GM12872 (cell line): Measurements from ENCODE around the gene TEAD4.

Experiments
- TF ChIP-seq, protein P1 (sequence below): IDR thresholded peaks from 3 replicates; pipeline ENCODE4 v1.5.1; 2011; ENCODE audit warnings: low read depth, mild to moderate bottlenecking, low read length, moderate library complexity; ENCODE audit not compliant: insufficient read depth

The TEAD4 gene

DNA sequence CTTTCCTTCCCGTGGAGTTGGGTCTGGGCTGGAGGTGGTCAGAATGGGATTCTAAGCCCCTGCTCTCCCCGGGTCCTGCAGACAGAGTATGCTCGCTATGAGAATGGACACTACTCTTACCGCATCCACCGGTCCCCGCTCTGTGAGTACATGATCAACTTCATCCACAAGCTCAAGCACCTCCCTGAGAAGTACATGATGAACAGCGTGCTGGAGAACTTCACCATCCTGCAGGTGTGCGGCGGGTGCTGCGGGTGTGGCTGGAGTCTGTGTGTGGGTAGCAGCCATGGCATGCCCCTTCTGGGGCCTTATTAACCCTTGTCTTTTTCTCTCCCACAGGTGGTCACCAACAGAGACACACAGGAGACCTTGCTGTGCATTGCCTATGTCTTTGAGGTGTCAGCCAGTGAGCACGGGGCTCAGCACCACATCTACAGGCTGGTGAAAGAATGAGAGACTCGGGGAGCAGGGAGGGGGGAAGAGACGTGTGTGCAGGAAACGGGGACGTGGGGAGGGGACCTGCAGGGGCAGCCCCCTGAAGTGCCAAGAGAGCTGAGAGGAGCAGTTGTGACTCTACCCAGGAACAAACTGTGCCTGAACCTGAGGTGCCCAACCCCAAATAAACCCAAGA, 80.9 kb downstream of the TEAD4 start:
- TF ChIP-seq, protein P1, sequence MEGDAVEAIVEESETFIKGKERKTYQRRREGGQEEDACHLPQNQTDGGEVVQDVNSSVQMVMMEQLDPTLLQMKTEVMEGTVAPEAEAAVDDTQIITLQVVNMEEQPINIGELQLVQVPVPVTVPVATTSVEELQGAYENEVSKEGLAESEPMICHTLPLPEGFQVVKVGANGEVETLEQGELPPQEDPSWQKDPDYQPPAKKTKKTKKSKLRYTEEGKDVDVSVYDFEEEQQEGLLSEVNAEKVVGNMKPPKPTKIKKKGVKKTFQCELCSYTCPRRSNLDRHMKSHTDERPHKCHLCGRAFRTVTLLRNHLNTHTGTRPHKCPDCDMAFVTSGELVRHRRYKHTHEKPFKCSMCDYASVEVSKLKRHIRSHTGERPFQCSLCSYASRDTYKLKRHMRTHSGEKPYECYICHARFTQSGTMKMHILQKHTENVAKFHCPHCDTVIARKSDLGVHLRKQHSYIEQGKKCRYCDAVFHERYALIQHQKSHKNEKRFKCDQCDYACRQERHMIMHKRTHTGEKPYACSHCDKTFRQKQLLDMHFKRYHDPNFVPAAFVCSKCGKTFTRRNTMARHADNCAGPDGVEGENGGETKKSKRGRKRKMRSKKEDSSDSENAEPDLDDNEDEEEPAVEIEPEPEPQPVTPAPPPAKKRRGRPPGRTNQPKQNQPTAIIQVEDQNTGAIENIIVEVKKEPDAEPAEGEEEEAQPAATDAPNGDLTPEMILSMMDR: no peak

DNA sequence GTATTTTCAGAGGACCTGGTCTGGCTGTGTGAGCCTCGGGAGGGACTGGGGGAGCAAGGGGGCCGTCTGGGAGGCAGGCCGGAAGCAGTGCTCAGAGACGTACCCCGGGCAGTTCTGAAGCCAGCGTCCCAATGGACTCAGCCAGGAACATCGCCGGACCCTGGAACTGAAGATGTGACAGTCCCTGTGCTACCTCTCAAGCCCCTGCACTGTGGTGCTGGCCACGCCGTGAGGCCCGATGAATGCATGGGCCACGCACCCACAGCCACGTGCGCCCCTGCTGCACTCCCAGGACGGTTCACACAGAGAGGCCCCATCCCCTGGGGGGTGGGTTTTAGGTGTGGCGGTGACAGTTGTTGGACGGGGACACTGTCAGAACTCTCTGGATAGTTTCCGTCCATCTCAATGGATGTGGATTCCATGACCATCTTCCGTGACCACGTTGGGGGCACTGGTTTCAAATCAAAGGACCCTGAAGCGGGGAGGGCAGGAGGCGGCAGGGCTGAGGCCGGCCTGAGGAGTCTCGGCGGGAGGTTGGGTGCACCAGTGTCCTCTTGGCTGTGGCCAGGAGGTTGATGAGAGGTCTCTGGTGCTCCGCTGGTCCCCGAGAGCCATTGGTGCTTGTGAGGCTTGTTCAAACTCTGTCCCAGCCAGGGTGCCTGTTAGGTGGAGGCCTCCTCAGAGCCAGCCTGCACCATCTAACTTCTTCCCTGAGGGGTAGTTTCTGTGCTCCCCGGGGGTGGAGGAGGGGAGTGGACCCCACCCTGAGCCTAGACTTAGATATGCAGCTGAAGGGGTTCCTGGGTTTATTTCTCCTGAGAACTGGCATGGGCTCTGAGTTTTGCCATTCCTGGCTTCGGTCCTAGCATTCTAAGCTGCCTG, 81.7 kb downstream of the TEAD4 start:
- TF ChIP-seq, protein P1: no peak

DNA sequence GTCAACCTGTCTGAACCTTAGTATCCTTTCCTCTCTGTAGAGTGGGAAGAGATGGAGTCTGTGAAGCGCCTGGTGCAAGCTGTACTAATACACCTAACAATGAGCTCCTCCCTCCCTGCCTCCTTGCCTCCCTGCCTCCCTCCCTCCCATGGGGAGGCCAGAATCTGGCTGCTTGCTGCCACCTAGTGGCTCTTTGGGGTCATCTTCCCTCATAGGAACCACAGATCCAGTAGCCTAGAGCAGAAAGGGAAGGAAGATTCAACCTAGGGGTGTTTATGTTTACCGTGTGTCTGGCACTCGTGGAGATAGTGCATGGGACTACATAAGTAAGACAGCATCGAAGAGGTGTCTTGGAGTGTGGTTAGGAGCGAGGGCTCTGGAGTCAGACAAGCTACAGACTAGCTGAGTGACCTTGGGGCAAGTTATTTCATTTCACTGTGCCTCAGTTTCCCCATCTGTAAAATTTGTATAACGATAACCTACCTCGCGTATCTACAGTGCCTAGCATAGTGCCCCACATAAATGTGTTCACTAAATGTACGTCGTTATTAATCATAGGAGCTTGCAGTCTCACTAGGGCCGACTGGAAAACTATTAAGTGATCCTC, 82.5 kb downstream of the TEAD4 start:
- TF ChIP-seq, protein P1: peak; percentile 71

GRCh38 chr12:3042394-3042793, 83.2 kb downstream of the TEAD4 start:
- TF ChIP-seq, protein P1: no peak

DNA sequence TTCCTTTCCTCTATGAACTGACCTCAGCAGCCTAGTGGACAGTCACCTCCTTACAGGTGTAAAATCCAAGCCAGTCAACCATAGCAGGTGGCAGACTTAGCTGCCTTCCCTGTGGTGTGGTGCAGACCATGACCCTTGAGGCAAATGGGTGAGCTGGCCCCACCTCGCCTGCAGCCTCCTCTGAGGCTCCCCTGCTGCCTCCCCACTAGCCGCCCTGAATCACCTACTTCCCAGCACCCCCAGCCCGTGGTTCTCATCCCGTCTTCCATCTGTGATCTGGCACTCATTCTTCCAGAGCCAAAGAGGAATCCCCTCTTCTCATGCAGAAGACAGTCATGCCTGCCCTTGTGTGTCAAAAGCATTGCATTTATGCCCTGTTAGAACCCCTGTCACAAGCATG, 83.6 kb downstream of the TEAD4 start:
- TF ChIP-seq, protein P1: no peak

GRCh38 chr12:3043406-3043805, 84.2 kb downstream of the TEAD4 start:
- TF ChIP-seq, protein P1: no peak

DNA sequence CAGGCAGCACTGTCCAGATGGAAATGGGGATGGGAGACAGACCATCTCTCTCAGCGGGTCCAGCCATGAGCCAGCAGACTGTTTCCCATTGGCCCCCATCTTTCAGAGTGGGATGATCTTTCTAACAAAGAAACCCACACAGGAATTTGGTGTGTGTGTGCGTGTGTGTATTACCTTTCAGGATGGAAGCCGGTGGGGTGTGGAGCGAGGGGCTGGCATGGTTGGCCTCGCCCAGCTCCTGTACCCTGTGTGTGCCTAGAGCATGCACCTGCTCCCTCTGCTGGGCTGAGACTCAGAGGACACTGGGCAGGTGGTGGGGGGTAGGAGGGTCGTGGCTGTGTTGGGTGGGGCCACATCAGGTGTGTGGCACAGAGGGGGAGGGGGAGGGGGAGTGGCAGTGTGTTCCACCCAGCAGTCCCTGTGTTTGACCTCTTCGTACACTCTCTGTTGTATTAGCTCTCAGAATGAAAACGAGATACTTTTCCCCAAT, 85.0 kb downstream of the TEAD4 start:
- TF ChIP-seq, protein P1: no peak
